ENCODE data around the gene ORMDL3. TPM values are rescaled to one million over a fixed set of nuclear protein-coding genes. Genes with fewer than 3 reads are reported as not detected.
A peak's percentile ranks its signal among the peaks of the same experiment; 100 is the strongest.
"Not testable (repeated sequence)": the region's sequence is repeated elsewhere in the genome, so short reads cannot be mapped to it uniquely, and the experiment has no call there.

Gene ORMDL3
- total and polyA plus RNA-seq, 2 experiments from 2014 or later: 33.6 to 38.5 TPM

DNA sequence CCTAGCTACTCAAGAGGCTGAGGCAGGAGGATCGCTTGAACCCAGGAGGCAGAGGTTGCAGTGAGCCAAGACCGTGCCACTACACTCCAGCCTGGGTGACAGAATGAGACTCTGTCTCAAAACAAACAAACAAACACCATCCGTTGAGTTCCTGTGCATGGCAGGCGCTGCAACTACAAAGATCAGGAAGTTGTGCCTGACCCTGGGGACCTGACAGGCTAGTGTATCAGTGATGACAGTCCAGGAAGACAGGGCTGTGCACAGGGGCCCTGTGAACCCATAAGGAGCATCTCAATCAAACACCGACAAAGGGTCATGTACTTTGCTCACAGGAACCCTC lies 21.1 kb upstream of the ORMDL3 start:
- H3K27ac Mint-ChIP-seq; H3K4me3 ChIP-seq; H3F3A ChIP-seq (replicated peaks; ENCODE audit: low read depth); H3K27ac ChIP-seq (ENCODE audit: low read depth); H3K4me2 ChIP-seq; H3K79me2 ChIP-seq (replicated peaks; ENCODE audit: insufficient read depth); H3K27me3 ChIP-seq (ENCODE audit: insufficient read depth); H4K20me1 ChIP-seq (replicated peaks; ENCODE audit: insufficient read depth); DNase-seq (ENCODE audit: low spot score); H3K4me1 ChIP-seq (ENCODE audit: insufficient read depth); H3K36me3 ChIP-seq (ENCODE audit: insufficient read depth); H3K36me3 Mint-ChIP-seq (ENCODE audit: low read depth); H3K4me3 Mint-ChIP-seq; H2AFZ ChIP-seq; H3K9me2 ChIP-seq (ENCODE audit: insufficient read depth); ATAC-seq; H3K9me3 Mint-ChIP-seq: not testable (repeated sequence)
- Mint-ChIP-seq H3K4me1 (peaks cover 22% of the 10 kb centered on the region), H3K27me3 (ENCODE audit: insufficient read depth, low read depth, poor library complexity) (peaks cover 25% of the 10 kb centered on the region)

DNA sequence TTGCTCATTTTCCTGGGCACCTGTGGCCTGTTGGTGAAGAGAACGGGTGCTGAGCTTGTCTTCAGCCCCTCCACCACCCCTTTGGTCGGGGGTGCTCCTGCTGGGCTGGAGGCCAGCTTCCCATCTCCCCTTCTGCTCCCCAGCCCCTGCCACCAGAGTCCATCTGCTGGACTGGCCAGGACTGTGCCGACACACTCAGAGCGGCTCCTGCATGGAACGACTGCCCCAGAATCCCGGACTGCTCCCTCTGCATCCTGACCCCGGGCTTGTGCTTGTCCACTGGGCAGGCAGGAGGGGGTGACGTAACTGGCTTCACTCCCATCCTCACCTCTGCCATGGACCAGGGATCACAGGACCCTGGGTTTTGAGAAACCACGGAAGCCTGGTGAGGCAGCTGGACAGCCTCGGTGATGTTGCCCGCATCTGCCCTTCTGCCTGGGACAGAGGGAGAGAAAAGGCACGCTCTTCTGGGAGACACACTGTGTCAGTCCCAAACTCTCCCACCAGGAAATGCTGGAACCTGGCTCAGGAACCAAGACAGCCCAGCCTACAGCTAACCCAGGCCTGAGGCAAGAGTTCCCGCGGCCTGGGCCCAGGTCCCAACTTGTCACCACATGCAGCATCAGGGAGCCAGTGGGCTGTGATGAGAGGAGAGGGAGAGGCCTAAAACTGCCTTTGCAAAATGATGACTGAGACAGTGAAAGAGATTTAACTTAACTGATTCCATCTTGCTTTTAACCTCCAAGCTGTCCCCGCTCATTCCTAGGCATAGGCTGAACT lies 19.3 kb upstream of the ORMDL3 start:
- H3K27ac Mint-ChIP-seq: no peak overlapping the region
- no peak overlapping the region for H3K4me3 ChIP-seq
- H3K9me3 Mint-ChIP-seq: no peaks in the 10 kb centered on the region
- no peak overlapping the region for H3K27ac ChIP-seq (ENCODE audit: low read depth)
- H3K27me3 ChIP-seq (ENCODE audit: insufficient read depth): 0 out of 2 replicates have a peak, but pooled peaks cover under 1% of the 10 kb centered on the region
- H3F3A ChIP-seq (replicated peaks; ENCODE audit: low read depth): no peaks in the 10 kb centered on the region
- H4K20me1 ChIP-seq (replicated peaks; ENCODE audit: insufficient read depth): no peaks in the 10 kb centered on the region
- no peaks in the 10 kb centered on the region for H3K79me2 ChIP-seq (replicated peaks; ENCODE audit: insufficient read depth)
- no peaks in the 10 kb centered on the region for H3K9me2 ChIP-seq (ENCODE audit: insufficient read depth)
- no peak overlapping the region for H3K4me3 Mint-ChIP-seq
- no peaks in the 10 kb centered on the region for H3K36me3 Mint-ChIP-seq (ENCODE audit: low read depth)
- DNase-seq (ENCODE audit: low spot score): no peak
- peaks cover 25% of the 10 kb centered on the region for H3K27me3 Mint-ChIP-seq (ENCODE audit: insufficient read depth, low read depth, poor library complexity)
- peaks cover 20% of the 10 kb centered on the region for H3K4me1 Mint-ChIP-seq
- no peak overlapping the region for H3K4me2 ChIP-seq
- peak; percentile 26; the same call in 2 of the 3 replicates for ATAC-seq
- no peaks in the 10 kb centered on the region for H3K4me1 ChIP-seq (ENCODE audit: insufficient read depth)
- H3K36me3 ChIP-seq (ENCODE audit: insufficient read depth): no peaks in the 10 kb centered on the region
- H2AFZ ChIP-seq: no peak overlapping the region
- TF ChIP-seq, protein P1, sequence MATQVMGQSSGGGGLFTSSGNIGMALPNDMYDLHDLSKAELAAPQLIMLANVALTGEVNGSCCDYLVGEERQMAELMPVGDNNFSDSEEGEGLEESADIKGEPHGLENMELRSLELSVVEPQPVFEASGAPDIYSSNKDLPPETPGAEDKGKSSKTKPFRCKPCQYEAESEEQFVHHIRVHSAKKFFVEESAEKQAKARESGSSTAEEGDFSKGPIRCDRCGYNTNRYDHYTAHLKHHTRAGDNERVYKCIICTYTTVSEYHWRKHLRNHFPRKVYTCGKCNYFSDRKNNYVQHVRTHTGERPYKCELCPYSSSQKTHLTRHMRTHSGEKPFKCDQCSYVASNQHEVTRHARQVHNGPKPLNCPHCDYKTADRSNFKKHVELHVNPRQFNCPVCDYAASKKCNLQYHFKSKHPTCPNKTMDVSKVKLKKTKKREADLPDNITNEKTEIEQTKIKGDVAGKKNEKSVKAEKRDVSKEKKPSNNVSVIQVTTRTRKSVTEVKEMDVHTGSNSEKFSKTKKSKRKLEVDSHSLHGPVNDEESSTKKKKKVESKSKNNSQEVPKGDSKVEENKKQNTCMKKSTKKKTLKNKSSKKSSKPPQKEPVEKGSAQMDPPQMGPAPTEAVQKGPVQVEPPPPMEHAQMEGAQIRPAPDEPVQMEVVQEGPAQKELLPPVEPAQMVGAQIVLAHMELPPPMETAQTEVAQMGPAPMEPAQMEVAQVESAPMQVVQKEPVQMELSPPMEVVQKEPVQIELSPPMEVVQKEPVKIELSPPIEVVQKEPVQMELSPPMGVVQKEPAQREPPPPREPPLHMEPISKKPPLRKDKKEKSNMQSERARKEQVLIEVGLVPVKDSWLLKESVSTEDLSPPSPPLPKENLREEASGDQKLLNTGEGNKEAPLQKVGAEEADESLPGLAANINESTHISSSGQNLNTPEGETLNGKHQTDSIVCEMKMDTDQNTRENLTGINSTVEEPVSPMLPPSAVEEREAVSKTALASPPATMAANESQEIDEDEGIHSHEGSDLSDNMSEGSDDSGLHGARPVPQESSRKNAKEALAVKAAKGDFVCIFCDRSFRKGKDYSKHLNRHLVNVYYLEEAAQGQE (IDR thresholded peaks at IDR 0.05; ENCODE audit: unreplicated experiment): no peak
- TF ChIP-seq, protein P2, sequence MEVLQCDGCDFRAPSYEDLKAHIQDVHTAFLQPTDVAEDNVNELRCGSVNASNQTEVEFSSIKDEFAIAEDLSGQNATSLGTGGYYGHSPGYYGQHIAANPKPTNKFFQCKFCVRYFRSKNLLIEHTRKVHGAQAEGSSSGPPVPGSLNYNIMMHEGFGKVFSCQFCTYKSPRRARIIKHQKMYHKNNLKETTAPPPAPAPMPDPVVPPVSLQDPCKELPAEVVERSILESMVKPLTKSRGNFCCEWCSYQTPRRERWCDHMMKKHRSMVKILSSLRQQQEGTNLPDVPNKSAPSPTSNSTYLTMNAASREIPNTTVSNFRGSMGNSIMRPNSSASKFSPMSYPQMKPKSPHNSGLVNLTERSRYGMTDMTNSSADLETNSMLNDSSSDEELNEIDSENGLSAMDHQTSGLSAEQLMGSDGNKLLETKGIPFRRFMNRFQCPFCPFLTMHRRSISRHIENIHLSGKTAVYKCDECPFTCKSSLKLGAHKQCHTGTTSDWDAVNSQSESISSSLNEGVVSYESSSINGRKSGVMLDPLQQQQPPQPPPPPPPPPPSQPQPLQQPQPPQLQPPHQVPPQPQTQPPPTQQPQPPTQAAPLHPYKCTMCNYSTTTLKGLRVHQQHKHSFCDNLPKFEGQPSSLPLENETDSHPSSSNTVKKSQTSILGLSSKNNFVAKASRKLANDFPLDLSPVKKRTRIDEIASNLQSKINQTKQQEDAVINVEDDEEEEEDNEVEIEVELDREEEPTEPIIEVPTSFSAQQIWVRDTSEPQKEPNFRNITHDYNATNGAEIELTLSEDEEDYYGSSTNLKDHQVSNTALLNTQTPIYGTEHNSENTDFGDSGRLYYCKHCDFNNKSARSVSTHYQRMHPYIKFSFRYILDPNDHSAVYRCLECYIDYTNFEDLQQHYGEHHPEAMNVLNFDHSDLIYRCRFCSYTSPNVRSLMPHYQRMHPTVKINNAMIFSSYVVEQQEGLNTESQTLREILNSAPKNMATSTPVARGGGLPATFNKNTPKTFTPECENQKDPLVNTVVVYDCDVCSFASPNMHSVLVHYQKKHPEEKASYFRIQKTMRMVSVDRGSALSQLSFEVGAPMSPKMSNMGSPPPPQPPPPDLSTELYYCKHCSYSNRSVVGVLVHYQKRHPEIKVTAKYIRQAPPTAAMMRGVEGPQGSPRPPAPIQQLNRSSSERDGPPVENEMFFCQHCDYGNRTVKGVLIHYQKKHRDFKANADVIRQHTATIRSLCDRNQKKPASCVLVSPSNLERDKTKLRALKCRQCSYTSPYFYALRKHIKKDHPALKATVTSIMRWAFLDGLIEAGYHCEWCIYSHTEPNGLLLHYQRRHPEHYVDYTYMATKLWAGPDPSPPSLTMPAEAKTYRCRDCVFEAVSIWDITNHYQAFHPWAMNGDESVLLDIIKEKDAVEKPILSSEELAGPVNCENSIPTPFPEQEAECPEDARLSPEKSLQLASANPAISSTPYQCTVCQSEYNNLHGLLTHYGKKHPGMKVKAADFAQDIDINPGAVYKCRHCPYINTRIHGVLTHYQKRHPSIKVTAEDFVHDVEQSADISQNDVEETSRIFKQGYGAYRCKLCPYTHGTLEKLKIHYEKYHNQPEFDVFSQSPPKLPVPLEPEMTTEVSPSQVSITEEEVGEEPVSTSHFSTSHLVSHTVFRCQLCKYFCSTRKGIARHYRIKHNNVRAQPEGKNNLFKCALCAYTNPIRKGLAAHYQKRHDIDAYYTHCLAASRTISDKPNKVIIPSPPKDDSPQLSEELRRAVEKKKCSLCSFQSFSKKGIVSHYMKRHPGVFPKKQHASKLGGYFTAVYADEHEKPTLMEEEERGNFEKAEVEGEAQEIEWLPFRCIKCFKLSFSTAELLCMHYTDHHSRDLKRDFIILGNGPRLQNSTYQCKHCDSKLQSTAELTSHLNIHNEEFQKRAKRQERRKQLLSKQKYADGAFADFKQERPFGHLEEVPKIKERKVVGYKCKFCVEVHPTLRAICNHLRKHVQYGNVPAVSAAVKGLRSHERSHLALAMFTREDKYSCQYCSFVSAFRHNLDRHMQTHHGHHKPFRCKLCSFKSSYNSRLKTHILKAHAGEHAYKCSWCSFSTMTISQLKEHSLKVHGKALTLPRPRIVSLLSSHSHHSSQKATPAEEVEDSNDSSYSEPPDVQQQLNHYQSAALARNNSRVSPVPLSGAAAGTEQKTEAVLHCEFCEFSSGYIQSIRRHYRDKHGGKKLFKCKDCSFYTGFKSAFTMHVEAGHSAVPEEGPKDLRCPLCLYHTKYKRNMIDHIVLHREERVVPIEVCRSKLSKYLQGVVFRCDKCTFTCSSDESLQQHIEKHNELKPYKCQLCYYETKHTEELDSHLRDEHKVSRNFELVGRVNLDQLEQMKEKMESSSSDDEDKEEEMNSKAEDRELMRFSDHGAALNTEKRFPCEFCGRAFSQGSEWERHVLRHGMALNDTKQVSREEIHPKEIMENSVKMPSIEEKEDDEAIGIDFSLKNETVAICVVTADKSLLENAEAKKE (CRISPR knock-in tag; IDR thresholded peaks at IDR 0.05): no peak
- TF ChIP-seq ZNF331 (CRISPR knock-in tag; IDR thresholded peaks at IDR 0.05; ENCODE audit: low read depth) (no peak), EZH2 (IDR thresholded peaks at IDR 0.05; ENCODE audit: low read depth, unreplicated experiment) (no peak), EZH2phosphoT487 (IDR thresholded peaks at IDR 0.05; ENCODE audit: unreplicated experiment) (no peak), ZNF114 (CRISPR knock-in tag; IDR thresholded peaks at IDR 0.05) (no peak), CREB1 (CRISPR knock-in tag; IDR thresholded peaks at IDR 0.05; ENCODE audit: low read depth) (no peak), JUNB (IDR thresholded peaks at IDR 0.05; ENCODE audit: unreplicated experiment) (no peak)
- TF ChIP-seq, protein P3, sequence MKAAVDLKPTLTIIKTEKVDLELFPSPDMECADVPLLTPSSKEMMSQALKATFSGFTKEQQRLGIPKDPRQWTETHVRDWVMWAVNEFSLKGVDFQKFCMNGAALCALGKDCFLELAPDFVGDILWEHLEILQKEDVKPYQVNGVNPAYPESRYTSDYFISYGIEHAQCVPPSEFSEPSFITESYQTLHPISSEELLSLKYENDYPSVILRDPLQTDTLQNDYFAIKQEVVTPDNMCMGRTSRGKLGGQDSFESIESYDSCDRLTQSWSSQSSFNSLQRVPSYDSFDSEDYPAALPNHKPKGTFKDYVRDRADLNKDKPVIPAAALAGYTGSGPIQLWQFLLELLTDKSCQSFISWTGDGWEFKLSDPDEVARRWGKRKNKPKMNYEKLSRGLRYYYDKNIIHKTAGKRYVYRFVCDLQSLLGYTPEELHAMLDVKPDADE (IDR thresholded peaks at IDR 0.05): no peak
